Retina (tissue), 1 donor: ENCODE data around the gene DNTT.

ENCODE experiments used
- DNase-seq: peaks from one replicate; pipeline ENCODE4 v3.0.0-alpha.2; 2016

The DNTT gene

GRCh38 chr10:96304230-96304629, at the start of gene DNTT:
TSS of gene DNTT (plus strand) at chr10:96304434. CDS start at chr10:96304498, 64 bp downstream.
- no peak for DNase-seq

GRCh38 chr10:96254976-96255375, 49.3 kb upstream of the DNTT start:
- no peak for DNase-seq

- no peak for DNase-seq
Observed at GRCh38 chr10:96255549-96256333, 48.5 kb upstream of the DNTT start.

GRCh38 chr10:96257944-96258343, 46.3 kb upstream of the DNTT start:
- DNase-seq: no peak

- DNase-seq: no peak
Observed at GRCh38 chr10:96259150-96259549, 45.1 kb upstream of the DNTT start.

GRCh38 chr10:96260014-96260413, 44.2 kb upstream of the DNTT start:
- DNase-seq: peak; percentile 13

GRCh38 chr10:96261132-96261531, 43.1 kb upstream of the DNTT start:
- no peak for DNase-seq

- DNase-seq: no peak
Observed at GRCh38 chr10:96261930-96262329, 42.3 kb upstream of the DNTT start.

- no peak for DNase-seq
Observed at GRCh38 chr10:96263176-96263575, 41.1 kb upstream of the DNTT start.

GRCh38 chr10:96263669-96264068, 40.6 kb upstream of the DNTT start:
- DNase-seq: no peak

GRCh38 chr10:96264938-96265337, 39.3 kb upstream of the DNTT start:
- DNase-seq: no peak

- no peak for DNase-seq
Observed at GRCh38 chr10:96266118-96266770, 38.0 kb upstream of the DNTT start.

GRCh38 chr10:96267234-96267705, 37.0 kb upstream of the DNTT start:
- DNase-seq: no peak

- no peak for DNase-seq
Observed at GRCh38 chr10:96268341-96268909, 35.8 kb upstream of the DNTT start.

GRCh38 chr10:96269438-96270300, 34.6 kb upstream of the DNTT start:
- no peak for DNase-seq

- no peak for DNase-seq
Observed at GRCh38 chr10:96270571-96270970, 33.7 kb upstream of the DNTT start.

GRCh38 chr10:96271016-96271815, 33.0 kb upstream of the DNTT start, which contains the start of gene BLNK:
TSS of gene BLNK (minus strand) at chr10:96271569. CDS start at chr10:96271398, 171 bp downstream.
- DNase-seq: no peak

- DNase-seq: no peak
Observed at GRCh38 chr10:96272316-96273280, 31.6 kb upstream of the DNTT start.

- no peak for DNase-seq
Observed at GRCh38 chr10:96275685-96276418, 28.4 kb upstream of the DNTT start.

- no peak for DNase-seq
Observed at GRCh38 chr10:96276426-96276825, 27.8 kb upstream of the DNTT start.
